ENCODE data around the gene YARS2. TPM values are rescaled to one million over a fixed set of nuclear protein-coding genes. Genes with fewer than 3 reads are reported as not detected.
"Not testable (repeated sequence)": the region's sequence is repeated elsewhere in the genome, so short reads cannot be mapped to it uniquely, and the experiment has no call there.

YARS2 gene
- total RNA-seq, 1 donor from 2014 or later: 23.8 TPM

DNA sequence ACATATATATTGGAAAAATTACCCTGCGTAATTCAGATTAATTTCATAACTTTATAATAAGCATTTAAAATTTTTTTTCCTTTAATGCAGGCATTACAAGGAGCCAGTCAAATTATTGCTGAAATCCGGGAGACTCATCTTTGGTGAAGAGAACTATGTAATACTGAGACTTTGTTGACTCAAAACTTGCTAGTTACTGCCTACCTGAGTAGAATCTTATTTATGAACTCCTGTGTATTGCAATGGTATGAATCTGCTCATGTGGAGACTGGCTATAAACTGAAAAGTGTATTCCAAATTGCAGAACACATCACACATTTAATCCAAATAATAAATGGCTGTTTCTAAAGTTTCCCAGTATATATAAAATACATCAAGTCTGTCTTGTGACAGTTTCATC, 12.4 kb downstream of the YARS2 start:
- DNase-seq: no peak

DNA sequence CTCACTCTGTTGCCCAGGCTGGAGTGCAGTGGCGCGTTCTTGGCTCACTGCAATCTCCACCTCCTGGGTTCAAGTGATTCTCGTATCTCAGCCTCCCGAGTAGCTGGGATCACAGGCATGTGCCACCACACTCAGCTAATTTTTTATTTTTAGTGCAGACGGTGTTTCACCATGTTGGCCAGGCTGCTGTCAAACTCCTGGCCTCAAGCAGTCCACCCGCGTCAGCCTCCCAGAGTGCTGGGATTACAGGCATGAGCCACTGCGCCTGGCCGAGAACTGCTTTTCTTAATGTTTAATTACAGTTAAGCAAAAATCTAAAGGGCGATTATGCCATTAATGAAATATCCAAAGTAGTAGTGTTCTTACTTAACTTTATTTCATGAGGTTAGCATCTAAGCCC, 13.6 kb downstream of the YARS2 start:
- no peak for DNase-seq

DNA sequence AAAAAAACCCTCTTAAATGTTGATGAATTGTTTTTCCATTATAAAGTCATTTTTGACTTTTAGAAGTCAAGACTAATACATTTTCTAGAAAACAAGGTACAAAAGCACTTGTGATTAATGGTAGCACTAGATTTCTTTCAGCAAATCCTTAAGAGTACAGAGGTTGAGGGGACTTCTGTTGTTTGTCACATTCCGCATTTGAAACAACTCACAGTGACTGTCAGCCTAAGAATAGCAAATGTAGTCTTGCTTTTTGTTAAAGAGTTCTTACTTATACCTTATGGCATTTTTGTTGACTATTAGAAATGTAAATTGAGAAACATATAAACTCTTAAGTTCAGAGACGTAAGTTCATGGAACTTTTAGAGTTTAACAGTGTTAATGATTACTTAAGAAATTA, 16.4 kb downstream of the YARS2 start:
- DNase-seq: no peak

DNA sequence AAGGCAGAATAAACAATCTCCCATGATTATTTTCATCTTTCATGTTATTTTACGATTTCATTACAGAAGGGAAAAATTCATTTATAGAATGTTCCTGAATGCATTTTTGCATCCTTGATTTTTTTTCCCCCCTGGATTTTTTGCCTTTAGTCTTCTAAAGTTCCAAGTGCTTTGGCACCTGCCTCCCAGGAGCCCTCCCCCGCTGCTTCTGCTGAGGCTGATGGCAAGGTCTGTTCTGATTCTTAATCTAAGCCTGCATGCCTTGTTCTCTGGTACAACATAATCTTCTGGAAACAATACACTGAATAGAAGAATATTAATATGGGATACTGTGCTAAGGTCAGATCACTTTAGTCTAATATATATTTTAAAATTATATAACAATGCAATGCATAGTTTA, 18.0 kb downstream of the YARS2 start:
- no peak for DNase-seq

DNA sequence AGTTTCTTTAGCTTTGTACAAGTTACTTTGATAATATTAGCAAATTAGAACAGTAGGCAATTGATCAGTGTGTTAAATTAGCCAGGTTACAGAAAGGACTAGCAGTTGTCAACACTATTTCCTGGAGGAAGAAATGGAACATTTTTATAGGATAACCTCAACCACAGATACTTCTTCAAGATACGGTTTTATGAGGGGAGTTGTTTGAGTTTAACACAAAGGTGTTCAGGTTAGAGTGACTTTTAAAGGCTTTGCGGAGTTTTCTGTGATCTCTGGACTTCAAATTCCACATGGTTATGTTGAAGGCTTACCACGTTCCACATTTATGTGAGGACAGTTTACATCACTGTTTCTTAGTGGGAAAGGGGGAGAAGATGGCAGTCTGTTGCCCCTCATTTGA, 19.3 kb downstream of the YARS2 start:
- no peak for DNase-seq

DNA sequence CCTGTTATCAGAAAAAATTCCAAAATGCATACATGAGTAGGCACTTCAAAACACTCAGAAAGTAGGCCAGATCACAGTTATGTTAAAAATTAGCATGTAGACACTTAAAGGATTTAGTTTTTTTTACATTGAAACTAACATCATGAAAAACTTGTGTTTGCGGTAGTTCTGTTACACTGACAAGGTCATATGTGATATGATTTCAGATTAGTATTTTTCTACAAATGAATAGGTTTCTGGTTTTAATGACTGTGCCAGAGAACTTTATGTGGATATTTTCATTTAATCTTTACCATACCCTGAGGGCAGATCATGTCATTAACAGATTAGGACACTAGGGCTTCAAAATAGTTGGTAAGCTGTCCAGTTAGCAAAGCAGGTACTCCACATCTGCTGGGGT, 20.7 kb downstream of the YARS2 start:
- no peak for DNase-seq

DNA sequence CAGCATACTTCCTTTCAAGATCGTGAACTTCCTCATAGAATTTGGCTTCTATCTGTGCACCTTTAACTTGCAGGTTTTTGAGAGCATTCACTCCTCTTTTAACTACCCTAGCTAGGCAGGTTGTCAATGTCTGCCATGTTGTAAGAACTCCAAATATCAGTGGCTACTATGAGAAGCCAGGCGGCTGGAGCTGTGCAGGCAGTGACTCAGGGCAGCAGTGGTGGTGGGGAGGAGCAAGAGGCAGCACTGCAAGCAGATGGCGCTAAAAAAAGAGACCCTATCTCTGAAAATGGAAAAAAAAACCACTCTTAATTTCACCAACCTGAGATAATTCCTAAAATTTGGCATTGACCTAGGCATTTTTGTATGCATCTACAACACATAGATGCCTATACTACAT, 28.5 kb downstream of the YARS2 start:
- no peak for DNase-seq

DNA sequence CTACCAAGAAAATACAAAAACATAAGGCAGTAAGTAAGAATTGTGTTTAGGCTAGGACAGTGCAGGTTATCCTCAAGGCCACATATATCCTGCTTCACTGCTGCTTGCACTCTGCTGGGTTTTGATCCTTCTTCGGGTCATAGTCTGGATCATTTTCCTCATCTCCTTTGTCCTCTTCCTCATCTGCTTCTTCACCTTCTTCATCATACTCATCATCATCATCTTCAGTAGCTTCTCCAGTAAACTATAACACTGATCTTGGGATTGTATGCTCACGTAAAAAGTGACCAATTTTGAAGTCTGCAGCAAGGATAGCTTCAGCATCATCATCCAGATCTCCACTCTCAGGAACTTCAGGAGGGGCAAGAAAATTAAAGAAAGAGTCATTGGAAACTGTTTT, 29.4 kb downstream of the YARS2 start:
- DNase-seq: no peak

DNA sequence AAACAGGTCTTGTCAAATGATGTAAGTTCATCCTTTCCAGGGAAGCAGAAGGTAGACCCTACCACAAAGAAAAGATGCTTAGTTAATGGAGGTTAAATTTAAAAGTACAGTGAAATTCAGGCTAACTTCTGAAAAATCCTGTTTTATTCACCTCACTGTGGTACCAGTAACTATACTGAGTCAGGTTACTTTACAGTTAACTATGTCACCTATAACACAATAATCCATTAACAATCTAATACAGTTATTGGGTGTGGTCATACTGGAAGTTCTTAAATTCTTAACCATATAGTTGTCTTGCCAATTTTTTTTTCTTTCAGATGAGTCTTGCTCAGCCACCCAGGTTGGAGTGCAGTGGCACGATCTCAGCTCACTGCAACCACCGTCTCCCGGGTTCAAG, 30.4 kb downstream of the YARS2 start:
- DNase-seq: not testable (repeated sequence)

DNA sequence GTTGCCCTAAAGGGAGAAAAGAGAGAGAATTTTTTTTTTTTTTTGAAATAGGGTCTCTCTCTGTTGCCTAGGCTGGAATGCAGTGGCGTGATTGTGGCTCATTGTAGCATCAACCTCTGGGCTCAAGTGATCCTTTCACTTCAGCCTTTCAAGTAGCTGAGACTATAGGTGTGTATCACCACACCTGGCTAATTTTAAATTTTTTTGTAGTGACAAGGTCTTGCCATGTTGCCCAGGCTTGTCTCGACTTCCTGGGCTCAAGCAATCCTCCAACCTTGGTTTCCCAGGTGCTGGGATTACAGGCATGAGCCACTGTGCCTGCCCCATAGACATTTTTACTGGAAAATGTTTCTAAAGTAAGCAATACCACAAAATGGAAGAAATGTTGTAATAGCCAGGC, 36.8 kb downstream of the YARS2 start:
- DNase-seq: no peak

DNA sequence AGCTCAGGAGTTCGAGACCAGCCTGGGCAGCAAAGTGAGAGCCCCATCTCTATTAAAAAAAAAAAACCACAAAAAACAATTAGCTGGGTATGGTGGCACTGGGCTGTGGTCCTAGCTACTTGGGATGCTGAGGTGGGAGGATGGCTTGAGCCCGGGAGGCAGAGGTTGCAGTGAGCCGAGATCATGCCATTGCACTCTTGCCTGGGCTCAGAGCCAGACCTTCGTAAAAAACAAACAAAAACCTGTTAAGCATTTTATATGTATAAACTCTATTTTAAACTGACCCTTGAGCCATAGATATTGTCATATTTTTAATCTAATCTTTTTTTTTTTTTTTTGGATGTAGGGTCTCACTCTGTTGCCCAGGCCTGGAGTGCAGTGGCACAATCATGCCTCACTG, 40.9 kb downstream of the YARS2 start:
- no peak for DNase-seq

DNA sequence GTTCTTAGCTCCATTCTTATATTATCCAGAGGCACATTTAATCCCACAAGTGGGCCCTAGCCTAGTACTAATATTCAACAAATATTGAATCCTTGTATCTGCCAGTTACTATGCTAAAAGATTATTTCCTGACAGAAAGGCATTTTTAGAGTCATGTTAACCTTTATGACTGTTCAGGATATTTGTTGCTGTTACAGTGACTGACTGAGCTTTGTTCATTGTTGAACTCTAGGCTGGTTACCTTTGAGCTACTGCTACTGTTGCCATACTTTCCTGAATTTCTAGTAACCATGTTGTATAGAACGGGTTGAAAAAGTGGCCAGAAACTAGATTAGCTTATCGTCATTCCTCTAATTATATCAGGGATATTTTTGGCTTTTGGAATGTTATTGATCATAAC, 46.8 kb downstream of the YARS2 start:
- DNase-seq: no peak

DNA sequence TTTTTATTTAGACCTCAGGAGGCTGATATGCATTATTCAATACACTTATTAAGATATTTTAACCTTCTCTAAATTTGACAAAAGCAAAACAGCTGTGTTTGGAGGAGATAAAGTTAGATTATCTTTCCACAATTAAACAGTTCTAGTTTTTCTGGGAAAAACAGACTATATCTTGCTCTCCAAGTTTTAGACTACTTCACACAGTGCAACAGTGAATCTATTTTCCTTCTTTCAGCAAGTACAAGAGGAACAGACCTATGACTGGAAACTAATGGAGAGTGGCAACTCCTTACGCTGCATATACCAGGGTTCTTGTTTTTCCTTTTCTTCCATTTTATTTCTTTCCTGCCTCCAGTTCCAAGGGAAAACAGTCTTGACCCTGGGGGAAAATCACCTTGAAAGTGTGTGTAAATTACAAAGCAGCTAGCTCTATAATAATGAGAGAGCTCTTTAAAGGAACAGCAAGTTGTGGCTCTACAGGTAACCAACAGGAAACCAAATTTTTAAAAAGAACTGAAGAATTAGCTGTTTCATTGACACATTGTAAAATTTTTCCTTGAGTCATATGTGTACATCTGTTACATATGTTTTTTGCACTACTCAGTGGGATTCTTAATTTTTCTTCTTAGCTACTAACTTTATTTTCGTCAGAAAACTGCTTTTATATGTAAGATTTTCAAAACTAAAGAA, 49.2 kb downstream of the YARS2 start:
- no peak for DNase-seq

DNA sequence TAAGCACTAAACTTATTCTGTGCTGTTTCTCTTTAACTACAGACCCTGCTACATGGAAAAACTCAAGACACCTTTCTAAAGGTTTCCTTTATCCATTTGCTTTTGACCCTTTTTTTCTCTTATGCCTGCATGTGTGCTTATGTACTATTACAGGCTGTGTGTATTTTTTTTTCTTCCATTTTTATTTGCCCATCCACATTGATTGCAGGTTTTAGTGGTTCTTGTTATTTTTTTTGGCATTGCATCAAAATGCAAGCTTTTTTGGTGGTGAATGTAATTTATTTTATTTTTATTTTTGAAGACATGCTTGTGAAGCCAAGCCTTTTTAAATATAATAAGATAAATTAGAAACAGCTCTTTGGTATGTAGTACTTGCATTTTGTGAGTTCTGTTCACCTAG, 49.9 kb downstream of the YARS2 start:
- DNase-seq: no peak

DNA sequence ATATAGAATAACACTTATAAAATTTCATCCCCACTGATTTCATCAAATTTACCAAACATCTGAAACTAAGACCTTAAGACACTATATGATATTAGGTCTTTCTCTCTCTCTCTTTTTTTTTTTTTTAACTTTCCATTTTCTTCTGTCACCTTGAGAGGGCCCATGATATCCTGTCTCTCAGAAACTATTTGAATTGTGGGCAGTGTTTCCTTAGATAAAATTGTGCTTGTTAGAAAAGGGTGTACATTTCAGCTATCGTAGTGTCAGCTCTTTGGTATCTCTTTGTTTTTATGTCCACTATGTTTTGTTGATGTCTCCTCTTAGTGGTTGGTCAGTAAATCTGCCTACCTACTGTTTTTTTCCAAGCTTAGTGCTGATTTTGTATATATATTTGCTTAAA, 52.8 kb downstream of the YARS2 start:
- no peak for DNase-seq

DNA sequence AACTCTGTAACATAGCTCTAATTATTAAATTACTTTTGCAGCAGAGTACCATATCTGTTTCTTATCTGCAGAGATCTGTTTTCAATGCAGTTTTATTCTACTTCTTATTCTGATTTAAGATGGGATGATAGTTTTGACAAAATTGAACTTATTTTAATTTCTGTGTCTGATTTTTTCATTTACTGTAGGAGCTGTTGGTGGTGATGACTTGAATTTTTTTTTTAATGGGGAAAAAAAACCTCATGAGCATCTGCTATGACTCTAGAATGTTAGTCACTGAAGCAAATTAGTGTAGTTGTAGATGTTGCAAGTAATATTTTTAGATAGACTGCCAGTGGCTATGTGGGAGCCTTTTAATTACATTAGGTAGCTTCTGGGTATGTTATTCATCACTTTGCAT, 53.2 kb downstream of the YARS2 start:
- DNase-seq: no peak

DNA sequence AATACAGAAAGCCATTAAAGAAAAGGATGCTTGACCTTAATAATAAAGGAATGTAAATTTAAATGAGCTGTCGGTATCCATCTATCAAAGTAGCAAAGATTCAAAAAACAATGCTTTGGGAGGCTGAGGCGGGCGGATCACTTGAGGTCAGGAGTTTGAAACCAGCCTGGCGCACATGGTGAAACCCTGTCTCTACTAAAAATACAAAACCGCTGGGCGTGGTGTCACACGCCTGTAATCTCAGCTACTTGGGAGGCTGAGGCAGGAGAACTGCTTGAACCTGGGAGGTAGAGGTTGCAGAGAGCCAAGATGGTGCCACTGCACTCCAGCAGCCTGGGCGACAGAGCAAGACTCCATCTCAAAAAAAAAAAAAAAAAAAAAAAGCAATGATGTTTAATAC, 56.3 kb downstream of the YARS2 start:
- DNase-seq: not testable (repeated sequence)

DNA sequence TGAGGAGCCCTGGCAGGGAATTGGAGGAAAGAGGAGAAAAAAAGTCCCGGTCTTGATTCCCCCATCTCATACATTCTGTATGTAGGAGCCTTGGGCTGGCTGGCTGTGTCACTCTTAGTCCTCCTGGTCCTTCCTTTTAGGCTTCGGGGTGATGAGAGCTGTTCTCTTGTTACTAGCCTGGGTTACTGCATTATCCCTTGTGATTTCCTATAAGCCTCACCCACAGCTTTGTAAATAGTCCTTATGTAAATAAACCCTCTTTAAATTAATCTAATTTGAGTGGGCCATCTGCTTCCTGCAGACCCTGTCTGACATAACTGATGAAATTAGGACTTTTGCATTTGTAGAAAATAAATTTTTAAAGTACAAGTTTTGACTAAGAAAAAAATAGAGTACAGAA, 57.4 kb downstream of the YARS2 start:
- no peak for DNase-seq

DNA sequence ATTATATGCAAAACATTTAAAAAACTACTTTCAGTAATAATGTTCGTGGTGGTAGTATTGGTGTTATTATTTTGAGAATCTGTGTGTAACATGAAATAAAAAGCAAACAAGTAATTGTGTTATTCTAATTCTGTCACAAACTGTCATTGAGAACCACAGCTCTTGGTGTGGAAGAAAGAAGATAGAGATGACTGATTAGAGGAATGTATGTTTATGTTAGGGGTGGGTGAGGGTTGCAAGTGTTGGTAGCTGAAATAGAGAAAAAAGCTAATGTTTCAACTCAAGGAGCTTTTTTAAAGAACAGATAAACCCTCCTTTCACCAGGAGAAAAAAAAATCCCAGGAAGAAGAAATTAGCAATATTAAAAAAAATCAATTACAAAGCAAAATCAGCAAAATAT, 58.3 kb downstream of the YARS2 start:
- DNase-seq: no peak

Small RNAs within 50 kb of the gene (small RNA-seq; reads per million reads assigned to genes)
- gene RF00019 (ENCODE audit: low replicate concordance): not detected

Other genes with a start within 250 kb of the YARS2 start
- gene DNM1L, start 76.6 kb downstream of the YARS2 start, total RNA-seq: 78.0 TPM
- gene PKP2, start 140.9 kb upstream of the YARS2 start, total RNA-seq: 11.5 TPM

All from skin of body (tissue), 3 donors.